CD4-positive, alpha-beta T cell (primary cell): ENCODE measurements around the gene MAT1A. TPM values are rescaled to one million over a fixed set of nuclear protein-coding genes. Genes with fewer than 3 reads are reported as not detected.
"Not testable (repeated sequence)": the region's sequence is repeated elsewhere in the genome, so short reads cannot be mapped to it uniquely, and the experiment has no call there.

ENCODE experiments used
- ATAC-seq: fragments of 200-7000 bp; cut with Tn5 transposase; one replicate; pipeline ENCODE4 v1.10.0; 2022; ENCODE audit warnings: mild to moderate bottlenecking; ENCODE audit not compliant: poor library complexity
- CTCF ChIA-PET: fragments of 350-600 bp; sonication (Branson Sonifier 250); formaldehyde crosslinking; loops from one replicate; lab custom pipeline; 2021; ENCODE audit warnings: antibody characterized with exemption, inconsistent platforms; lab: Charles Lee
- POLR2A ChIA-PET: fragments of 350-600 bp; sonication (Branson Sonifier 250); formaldehyde crosslinking; loops from one replicate; lab custom pipeline; 2021; ENCODE audit warnings: antibody characterized with exemption, inconsistent platforms; lab: Charles Lee
- DNase-seq, 14 experiments: peaks; one replicate each; pipeline ENCODE4 v3.0.0-alpha.2; 2013 to 2020; ENCODE audit warnings: mixed read lengths in 2 of 14
- H3K27ac ChIP-seq, 2 donors: one replicate each; pipeline versions ENCODE4 v1.5.1 to v1.7.0; 2013; ENCODE audit warnings: low read length in 2 of 2, low read depth in 1 of 2, mild to moderate bottlenecking in 1 of 2
- H3K27me3 ChIP-seq, 2 experiments: 1 replicate in 1 of 2; 2 replicates in 1 of 2; pipeline versions ENCODE4 v1.6.1 to v1.7.0; 2013; ENCODE audit warnings: low read length in 2 of 2, control low read depth in 1 of 2, mild to moderate bottlenecking in 1 of 2, moderate library complexity in 1 of 2; ENCODE audit not compliant: insufficient read depth in 2 of 2, control insufficient read depth in 1 of 2
- H3K36me3 ChIP-seq: one replicate; pipeline ENCODE4 v1.6.1; 2013; ENCODE audit warnings: low read length, control low read depth; ENCODE audit not compliant: insufficient read depth
- H3K4me1 ChIP-seq: one replicate; pipeline ENCODE4 v1.6.1; 2013; ENCODE audit warnings: low read length, control low read depth; ENCODE audit not compliant: insufficient read depth
- H3K4me3 ChIP-seq: one replicate; pipeline ENCODE4 v1.5.1; 2013; ENCODE audit warnings: mild to moderate bottlenecking, low read length, moderate library complexity
- H3K9me3 ChIP-seq, 2 experiments: 1 replicate in 1 of 2; 2 replicates in 1 of 2; pipeline versions ENCODE4 v1.6.1 to v1.7.0; 2013; ENCODE audit warnings: low read length in 2 of 2, mild to moderate bottlenecking in 2 of 2, control low read depth in 1 of 2, moderate library complexity in 1 of 2; ENCODE audit not compliant: control insufficient read depth in 1 of 2, insufficient read depth in 1 of 2
- H3K27ac Mint-ChIP-seq: one replicate; pipeline ENCODE4 v1.8.0; 2020; ENCODE audit warnings: mixed read lengths
- H3K27me3 Mint-ChIP-seq: one replicate; pipeline ENCODE4 v1.8.0; 2021; ENCODE audit warnings: mixed read lengths
- H3K36me3 Mint-ChIP-seq: one replicate; pipeline ENCODE4 v1.8.0; 2021; ENCODE audit warnings: low read depth, mixed read lengths
- H3K4me1 Mint-ChIP-seq: one replicate; pipeline ENCODE4 v1.8.0; 2021; ENCODE audit warnings: low read depth, mixed read lengths
- H3K4me3 Mint-ChIP-seq: one replicate; pipeline ENCODE4 v1.8.0; 2020; ENCODE audit warnings: mild to moderate bottlenecking, mixed read lengths
- H3K9me3 Mint-ChIP-seq: one replicate; pipeline ENCODE4 v1.8.0; 2020; ENCODE audit warnings: mixed read lengths
- CTCF ChIP-seq: fragments of 200-600 bp; IDR thresholded peaks from one replicate; pipeline ENCODE4 v1.8.0; 2022; ENCODE audit warnings: antibody characterized with exemption, mild to moderate bottlenecking
- intact Hi-C, 2 experiments: fragments of 100-400 bp; cut with DNase I in 1 of 2; cut with micrococcal nuclease in 1 of 2; formaldehyde crosslinking; loops; one replicate each; pipeline versions ENCODE4 v1.15.1 to v1.9.0; 2023 to 2025; cut with DNase I, micrococcal nuclease
- total RNA-seq, 174 experiments: library from RNA in 2 of 174; stranded (reverse) in 2 of 174; gene quantifications; one replicate each; pipeline ENCODE4 v1.2.3 and lab custom pipeline; 2021 to 2026

MAT1A gene
- total RNA-seq, 2 experiments from 2014 or later, result not detected

GRCh38 chr10:80260295-80261243 is 28.9 kb downstream of the MAT1A start:
- Mint-ChIP-seq H3K9me3 (no peaks in the 10 kb centered on the region), H3K36me3 (no peaks in the 10 kb centered on the region), H3K27me3 (peaks cover 3% of the 10 kb centered on the region), H3K4me1 (no peaks in the 10 kb centered on the region), H3K4me3 (no peak overlapping the region), H3K27ac (no peak overlapping the region)
- Histone ChIP-seq H3K4me3 (no peak overlapping the region), H3K9me3 (no peaks in the 10 kb centered on the region), H3K27ac (no peak overlapping the region), H3K27me3 (no peaks in the 10 kb centered on the region), H3K36me3 (no peaks in the 10 kb centered on the region), H3K4me1 (no peaks in the 10 kb centered on the region)
- intact Hi-C loops, result no loop called here
- POLR2A ChIA-PET, result no interaction called here
- peak in 9 of 14 experiments; percentile 5 to 55 (median 22) for DNase-seq
- CTCF ChIA-PET, result interaction anchor here (0.7 kb wide), 1 partner anchor 129 kb away, joined by 3 read pairs; no protein-coding TSS in a partner anchor
- no peak for ATAC-seq
- TF ChIP-seq CTCF, result peak; percentile 80

DNA sequence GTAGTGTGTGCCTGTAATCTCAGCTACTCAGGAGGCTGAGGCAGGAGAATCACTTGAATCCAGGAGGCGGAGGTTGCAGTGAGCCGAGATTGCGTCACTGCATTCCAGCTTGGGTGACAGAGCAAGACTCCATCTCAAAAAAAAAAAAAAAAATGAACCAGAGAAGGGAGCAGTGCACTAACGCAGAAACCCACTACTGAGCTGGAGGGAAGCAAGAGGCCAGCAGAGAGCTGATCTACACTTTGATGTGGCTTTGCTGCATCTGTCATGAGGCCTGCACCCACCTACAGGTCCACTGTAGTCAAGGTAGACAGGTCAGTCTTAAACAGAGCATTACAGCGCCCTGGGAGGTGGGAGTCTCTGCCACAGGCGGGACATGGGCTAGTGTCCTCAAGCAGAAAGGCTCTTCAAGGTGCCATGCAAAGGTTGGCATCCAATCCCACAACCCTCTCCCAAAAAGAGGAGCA is 30.0 kb downstream of the MAT1A start:
- Histone ChIP-seq H3K27me3 (no peaks in the 10 kb centered on the region), H3K27ac (no peak overlapping the region), H3K4me1 (no peaks in the 10 kb centered on the region), H3K9me3 (no peaks in the 10 kb centered on the region), H3K4me3 (no peak overlapping the region), H3K36me3 (no peaks in the 10 kb centered on the region)
- no peak for TF ChIP-seq CTCF
- Mint-ChIP-seq H3K4me3 (no peak overlapping the region), H3K27me3 (peaks cover 1% of the 10 kb centered on the region), H3K9me3 (no peaks in the 10 kb centered on the region), H3K27ac (no peak overlapping the region), H3K36me3 (no peaks in the 10 kb centered on the region), H3K4me1 (no peaks in the 10 kb centered on the region)
- DNase-seq (no peak), ATAC-seq (no peak)
- ChIA-PET CTCF (interaction anchor here (0.7 kb wide), 2 partner anchors 282 to 1529 kb away, joined by 3 read pairs; no protein-coding TSS in a partner anchor), POLR2A (no interaction called here)
- intact Hi-C loops, result loop anchor here in 1 of 2 experiments (10.0 kb wide), 1 partner anchor 695 kb away; the partner anchor contains the start of gene SFTPA2

- H3K27ac ChIP-seq, H3K36me3 Mint-ChIP-seq, CTCF ChIA-PET, H3K27me3 ChIP-seq, H3K4me1 Mint-ChIP-seq, H3K4me3 Mint-ChIP-seq, H3K4me1 ChIP-seq, H3K4me3 ChIP-seq, H3K9me3 ChIP-seq, POLR2A ChIA-PET, H3K9me3 Mint-ChIP-seq, H3K36me3 ChIP-seq, H3K27me3 Mint-ChIP-seq, H3K27ac Mint-ChIP-seq, ATAC-seq: not testable (repeated sequence)
- intact Hi-C loops, result loop anchor here in 1 of 2 experiments (10.0 kb wide), 1 partner anchor 692 kb away; the partner anchor contains the start of gene SFTPA2
- DNase-seq, result peak in 1 of 14 experiments; percentile 5
These were observed 32.7 kb downstream of the MAT1A start for GRCh38 chr10:80256798-80257197.

- ATAC-seq, H3K27me3 Mint-ChIP-seq, H3K4me3 ChIP-seq, H3K27ac Mint-ChIP-seq, CTCF ChIA-PET, H3K27me3 ChIP-seq, H3K4me1 ChIP-seq, H3K27ac ChIP-seq, POLR2A ChIA-PET, DNase-seq, H3K9me3 Mint-ChIP-seq, H3K4me3 Mint-ChIP-seq, H3K9me3 ChIP-seq, H3K36me3 ChIP-seq, H3K4me1 Mint-ChIP-seq, H3K36me3 Mint-ChIP-seq: not testable (repeated sequence)
- intact Hi-C loops, result loop anchor here in 1 of 2 experiments (10.0 kb wide), 1 partner anchor 690 kb away; the partner anchor contains the start of gene SFTPA2
These were observed 34.7 kb downstream of the MAT1A start for GRCh38 chr10:80254726-80255125.

GRCh38 chr10:80253963-80254271 is 35.5 kb downstream of the MAT1A start:
- H3K4me3 ChIP-seq, H3K27ac Mint-ChIP-seq, H3K27ac ChIP-seq, DNase-seq, H3K4me1 Mint-ChIP-seq, H3K27me3 Mint-ChIP-seq, H3K4me1 ChIP-seq, H3K36me3 ChIP-seq, H3K27me3 ChIP-seq, H3K36me3 Mint-ChIP-seq, CTCF ChIA-PET, ATAC-seq, H3K4me3 Mint-ChIP-seq, POLR2A ChIA-PET, H3K9me3 Mint-ChIP-seq, H3K9me3 ChIP-seq: not testable (repeated sequence)
- intact Hi-C loops, result loop anchor here in 1 of 2 experiments (10.0 kb wide), 1 partner anchor 689 kb away; the partner anchor contains the start of gene SFTPA2
